ENCODE results near the gene UFC1. TPM values are rescaled to one million over a fixed set of nuclear protein-coding genes. Genes with fewer than 3 reads are reported as not detected.

The UFC1 gene
- total RNA-seq, 1 donor from 2014 or later = 89.4 TPM

DNA sequence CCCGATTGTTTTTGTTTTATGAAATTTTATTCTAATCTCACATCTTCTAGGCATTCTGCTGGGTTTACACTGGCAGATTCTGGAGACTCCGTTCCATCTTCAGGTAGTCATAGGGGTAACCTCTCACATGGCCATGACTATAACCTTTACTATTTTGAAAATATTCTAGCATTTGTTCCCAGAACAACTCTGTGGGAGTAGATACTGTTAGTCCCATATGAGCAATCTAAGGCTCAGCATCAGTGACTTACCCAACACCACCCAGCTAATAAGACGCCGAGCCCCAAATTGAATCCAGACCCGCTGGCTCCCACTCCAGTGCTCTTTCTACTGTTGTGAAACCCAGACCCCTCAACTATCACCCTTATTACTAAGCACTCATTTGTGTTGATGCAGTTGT, 35.3 kb downstream of the UFC1 start:
- Mint-ChIP-seq H3K36me3 (ENCODE audit: low read depth) (no peaks in the 10 kb centered on the region), H3K9me3 (ENCODE audit: low read depth) (no peaks in the 10 kb centered on the region), H3K4me1 (ENCODE audit: low read depth) (peaks cover 13% of the 10 kb centered on the region), H3K27me3 (ENCODE audit: low read depth) (no peaks in the 10 kb centered on the region), H3K27ac (ENCODE audit: unreplicated experiment) (no peak overlapping the region), H3K4me3 (ENCODE audit: unreplicated experiment) (no peak overlapping the region)
- peak; percentile 25 for DNase-seq (ENCODE audit: low spot score)
- TF ChIP-seq CTCF (IDR thresholded peaks at IDR 0.05) = no peak

GRCh38 chr1:161190962-161191521, 37.3 kb downstream of the UFC1 start:
- Mint-ChIP-seq H3K27me3 (ENCODE audit: low read depth) (no peaks in the 10 kb centered on the region), H3K4me1 (ENCODE audit: low read depth) (peaks cover 3% of the 10 kb centered on the region), H3K4me3 (ENCODE audit: unreplicated experiment) (no peak overlapping the region), H3K9me3 (ENCODE audit: low read depth) (no peaks in the 10 kb centered on the region), H3K36me3 (ENCODE audit: low read depth) (no peaks in the 10 kb centered on the region), H3K27ac (ENCODE audit: unreplicated experiment) (no peak overlapping the region)
- DNase-seq (ENCODE audit: low spot score) = peak; percentile 68
- no peak for TF ChIP-seq CTCF (IDR thresholded peaks at IDR 0.05)

GRCh38 chr1:161191971-161192370, 38.2 kb downstream of the UFC1 start:
- no peaks in the 10 kb centered on the region for H3K36me3 Mint-ChIP-seq (ENCODE audit: low read depth)
- no peaks in the 10 kb centered on the region for H3K27me3 Mint-ChIP-seq (ENCODE audit: low read depth)
- H3K9me3 Mint-ChIP-seq (ENCODE audit: low read depth) = no peaks in the 10 kb centered on the region

GRCh38 chr1:161192476-161193465, 39.0 kb downstream of the UFC1 start:
- peak; percentile 93 for DNase-seq (ENCODE audit: low spot score)
- peak; percentile 87 for TF ChIP-seq CTCF (IDR thresholded peaks at IDR 0.05)
- no peak overlapping the region for H3K4me3 Mint-ChIP-seq (ENCODE audit: unreplicated experiment)
- no peaks in the 10 kb centered on the region for H3K36me3 Mint-ChIP-seq (ENCODE audit: low read depth)
- no peaks in the 10 kb centered on the region for H3K9me3 Mint-ChIP-seq (ENCODE audit: low read depth)
- H3K27me3 Mint-ChIP-seq (ENCODE audit: low read depth) = no peaks in the 10 kb centered on the region
- peak overlapping the region; percentile 42 for H3K27ac Mint-ChIP-seq (ENCODE audit: unreplicated experiment)
- peaks cover 16% of the 10 kb centered on the region for H3K4me1 Mint-ChIP-seq (ENCODE audit: low read depth)

More at GRCh38 chr1:161191971-161192370, 38.2 kb downstream of the UFC1 start:
- no peak for TF ChIP-seq CTCF (IDR thresholded peaks at IDR 0.05)
- DNase-seq (ENCODE audit: low spot score) = peak; percentile 56
- Mint-ChIP-seq H3K27ac (ENCODE audit: unreplicated experiment) (no peak overlapping the region), H3K4me1 (ENCODE audit: low read depth) (peaks cover 8% of the 10 kb centered on the region), H3K4me3 (ENCODE audit: unreplicated experiment) (no peak overlapping the region)

DNA sequence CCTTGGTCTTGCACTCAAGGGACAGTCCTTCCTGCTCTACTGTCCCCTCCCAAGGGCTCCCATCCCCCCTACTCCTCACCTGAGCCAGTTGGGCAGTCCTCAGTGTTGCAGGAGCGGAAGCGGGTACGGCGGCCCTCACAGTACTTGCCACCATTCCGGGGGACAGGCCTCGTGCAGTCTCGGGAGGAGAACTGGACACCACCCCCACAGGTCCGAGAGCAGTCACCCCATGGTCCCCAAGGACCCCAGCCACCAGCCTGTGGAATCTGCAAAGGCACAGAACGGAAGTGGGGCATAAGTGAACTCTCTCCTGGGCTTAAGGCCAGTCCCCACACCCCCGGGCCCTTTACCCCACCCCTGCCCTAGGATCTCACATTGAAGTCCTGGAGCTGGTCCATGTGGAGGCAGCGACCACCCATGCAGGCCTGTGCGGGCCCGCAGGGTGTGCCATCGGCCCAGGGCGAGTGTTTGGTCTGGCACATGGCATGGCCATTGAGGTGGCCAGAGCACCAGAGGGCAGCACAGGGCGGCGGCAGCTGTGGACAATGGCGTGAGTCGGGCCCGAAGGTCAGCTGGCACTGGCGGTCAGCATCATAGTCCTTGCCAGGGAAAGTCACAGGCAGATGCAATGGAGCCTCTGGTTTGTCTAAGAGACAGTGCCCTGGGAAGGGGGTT, 39.9 kb downstream of the UFC1 start:
- H3K27ac Mint-ChIP-seq (ENCODE audit: unreplicated experiment) = no peak overlapping the region
- H3K4me1 Mint-ChIP-seq (ENCODE audit: low read depth) = peaks cover 26% of the 10 kb centered on the region
- TF ChIP-seq CTCF (IDR thresholded peaks at IDR 0.05) = no peak
- no peaks in the 10 kb centered on the region for H3K36me3 Mint-ChIP-seq (ENCODE audit: low read depth)
- no peaks in the 10 kb centered on the region for H3K9me3 Mint-ChIP-seq (ENCODE audit: low read depth)
- no peak overlapping the region for H3K4me3 Mint-ChIP-seq (ENCODE audit: unreplicated experiment)
- DNase-seq (ENCODE audit: low spot score) = peak; percentile 91
- H3K27me3 Mint-ChIP-seq (ENCODE audit: low read depth) = no peaks in the 10 kb centered on the region
